SK-N-MC (cell line): ENCODE measurements around the gene PILRA.

ENCODE experiments used
- DNase-seq: peaks from one replicate; pipeline ENCODE4 v3.0.0-alpha.2; 2011; ENCODE audit warnings: low read depth, low spot score
- H3K27ac ChIP-seq: fragments of 200-600 bp; sonication (generic); 2 replicates; pipeline ENCODE4 v1.5.1; 2016; ENCODE audit warnings: mixed run types
- H3K36me3 ChIP-seq: fragments of 200-600 bp; sonication (generic); 2 replicates; pipeline ENCODE4 v1.6.1; 2017; ENCODE audit warnings: antibody characterized with exemption, low read length, mixed read lengths; ENCODE audit not compliant: insufficient read depth
- H3K4me3 ChIP-seq: fragments of 200-600 bp; sonication (generic); 2 replicates; pipeline ENCODE4 v1.5.1; 2016
- H3K9ac ChIP-seq: fragments of 200-600 bp; sonication (generic); 2 replicates; pipeline ENCODE4 v1.8.0; 2017; ENCODE audit warnings: mixed run types, mixed read lengths; ENCODE audit not compliant: insufficient read length
- H3K9me3 ChIP-seq: fragments of 200-600 bp; sonication (generic); 2 replicates; pipeline ENCODE4 v1.6.1; 2017; ENCODE audit warnings: low read depth, mild to moderate bottlenecking, antibody characterized with exemption, low read length, moderate library complexity, mixed read lengths
- EZH2 ChIP-seq: fragments of 200-600 bp; sonication (generic); IDR thresholded peaks from one replicate; pipeline ENCODE4 v1.6.1; 2017; ENCODE audit warnings: antibody characterized with exemption
- FOXP2 ChIP-seq: optimal IDR thresholded peaks from 2 replicates; pipeline ENCODE3; 2011; ENCODE audit warnings: mild to moderate bottlenecking, moderate library complexity; ENCODE audit not compliant: insufficient read depth; ENCODE audit errors: extremely low read length, control extremely low read depth
- POLR2AphosphoS5 ChIP-seq: IDR thresholded peaks from 2 replicates; pipeline ENCODE4 v1.6.1; 2012; ENCODE audit warnings: mild to moderate bottlenecking, low read depth, low read length, borderline replicate concordance

PILRA gene

DNA sequence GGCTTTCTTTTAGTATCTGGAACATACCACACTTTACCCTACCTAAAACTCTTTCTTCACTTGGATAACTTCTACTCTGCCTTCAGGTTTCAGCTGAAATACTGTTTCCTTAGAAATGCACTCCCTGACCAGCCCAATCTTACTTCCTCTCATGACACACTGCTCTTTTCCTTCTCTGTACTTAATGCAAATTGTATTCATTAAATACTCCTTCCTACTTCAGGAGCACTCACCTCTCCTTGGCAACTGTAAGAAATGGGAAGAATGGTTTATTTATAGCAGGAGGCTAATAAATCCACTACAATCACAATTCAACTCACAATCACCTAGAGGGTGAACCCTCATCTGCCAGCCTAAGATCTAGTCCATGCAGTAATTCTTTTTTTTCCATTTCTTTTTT, 40.1 kb downstream of the PILRA start:
- Histone ChIP-seq H3K9me3 (no peaks in the 10 kb centered on the region), H3K36me3 (no peaks in the 10 kb centered on the region), H3K27ac (no peak overlapping the region), H3K9ac (no peak overlapping the region), H3K4me3 (no peak overlapping the region)
- TF ChIP-seq FOXP2 (no peak), EZH2 (no peak), POLR2AphosphoS5 (no peak)
- no peak for DNase-seq

DNA sequence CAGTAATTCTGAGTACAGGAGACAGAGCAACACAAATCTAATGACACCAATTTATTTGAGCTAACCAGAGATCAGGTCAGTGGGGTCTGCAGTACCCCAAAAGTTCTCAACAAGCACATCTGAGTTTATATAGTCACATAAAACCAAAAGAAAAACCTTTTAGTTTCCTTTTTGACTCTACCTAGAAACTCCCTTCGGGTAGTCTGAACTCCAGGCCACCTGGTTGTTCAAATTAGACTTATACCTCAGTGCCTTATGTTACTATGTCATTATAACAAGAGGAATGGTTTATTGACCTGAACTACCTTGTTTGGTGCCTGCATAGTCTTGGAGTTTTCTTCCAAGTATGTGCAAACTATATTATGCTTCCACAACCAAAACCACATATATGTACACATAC, 40.6 kb downstream of the PILRA start:
- Histone ChIP-seq H3K27ac (no peak overlapping the region), H3K9me3 (no peaks in the 10 kb centered on the region), H3K9ac (no peak overlapping the region), H3K36me3 (no peaks in the 10 kb centered on the region), H3K4me3 (no peak overlapping the region)
- TF ChIP-seq POLR2AphosphoS5 (no peak), EZH2 (no peak), FOXP2 (no peak)
- no peak for DNase-seq

DNA sequence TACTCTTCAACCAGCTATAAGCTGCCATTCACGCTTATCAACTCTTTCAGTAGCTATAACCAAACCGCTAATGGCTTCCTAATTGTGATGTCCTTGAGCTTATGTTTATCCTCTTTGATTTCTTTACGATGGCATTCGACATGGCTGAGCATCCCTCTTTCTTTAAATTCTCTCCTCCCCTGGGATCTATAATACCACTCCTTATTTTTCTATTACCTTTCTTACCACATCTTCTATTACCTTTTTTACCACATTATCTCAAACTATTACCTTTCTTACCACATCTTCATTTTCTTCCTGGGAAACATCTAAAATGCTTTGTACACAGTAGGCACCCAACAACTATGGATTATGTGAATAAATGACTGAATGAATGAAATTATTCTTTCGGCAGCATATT, 42.2 kb downstream of the PILRA start:
- H3K9ac ChIP-seq: no peak overlapping the region
- no peak for DNase-seq
- no peak overlapping the region for H3K4me3 ChIP-seq
- no peaks in the 10 kb centered on the region for H3K9me3 ChIP-seq
- no peak for TF ChIP-seq FOXP2
- TF ChIP-seq EZH2: no peak
- TF ChIP-seq POLR2AphosphoS5: no peak
- no peaks in the 10 kb centered on the region for H3K36me3 ChIP-seq
- no peak overlapping the region for H3K27ac ChIP-seq

DNA sequence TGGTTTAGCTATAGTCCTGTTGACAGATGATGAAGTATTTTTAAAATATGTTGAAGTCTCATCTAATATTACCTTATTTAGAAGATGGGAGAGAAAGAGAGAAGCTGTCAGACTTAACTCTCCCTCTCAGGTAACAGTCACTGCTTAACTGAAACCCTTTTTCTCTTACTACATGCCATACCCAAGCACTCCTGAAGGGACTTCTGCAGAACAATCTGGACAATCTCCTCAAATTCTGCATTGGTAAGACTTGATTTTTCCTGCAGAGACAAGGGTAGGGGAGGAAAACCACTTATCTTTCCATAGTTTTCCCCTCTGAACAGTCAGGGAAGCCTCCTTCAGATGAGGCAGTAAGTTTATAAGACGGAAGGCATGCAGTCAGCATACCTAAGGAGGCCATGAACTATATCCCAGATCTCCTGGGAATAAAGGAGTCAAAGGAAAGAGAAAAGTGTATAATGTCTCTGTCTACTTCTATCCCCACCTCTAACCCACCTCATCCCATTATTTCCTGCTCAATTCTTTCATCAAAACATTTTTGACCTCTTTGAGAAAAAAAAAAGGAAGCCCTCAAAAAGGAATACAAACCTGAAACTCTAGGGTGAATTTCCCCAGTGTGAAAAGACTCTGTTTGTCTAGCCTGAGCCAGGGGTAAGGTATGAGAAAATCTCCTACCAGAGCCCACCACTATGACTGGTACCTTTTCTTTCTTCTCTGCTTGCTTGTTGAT, 45.8 kb downstream of the PILRA start:
- no peak for TF ChIP-seq EZH2
- TF ChIP-seq FOXP2: no peak
- no peak for TF ChIP-seq POLR2AphosphoS5
- Histone ChIP-seq H3K4me3 (no peak overlapping the region), H3K27ac (no peak overlapping the region), H3K9me3 (no peaks in the 10 kb centered on the region), H3K9ac (no peak overlapping the region), H3K36me3 (no peaks in the 10 kb centered on the region)
- no peak for DNase-seq

DNA sequence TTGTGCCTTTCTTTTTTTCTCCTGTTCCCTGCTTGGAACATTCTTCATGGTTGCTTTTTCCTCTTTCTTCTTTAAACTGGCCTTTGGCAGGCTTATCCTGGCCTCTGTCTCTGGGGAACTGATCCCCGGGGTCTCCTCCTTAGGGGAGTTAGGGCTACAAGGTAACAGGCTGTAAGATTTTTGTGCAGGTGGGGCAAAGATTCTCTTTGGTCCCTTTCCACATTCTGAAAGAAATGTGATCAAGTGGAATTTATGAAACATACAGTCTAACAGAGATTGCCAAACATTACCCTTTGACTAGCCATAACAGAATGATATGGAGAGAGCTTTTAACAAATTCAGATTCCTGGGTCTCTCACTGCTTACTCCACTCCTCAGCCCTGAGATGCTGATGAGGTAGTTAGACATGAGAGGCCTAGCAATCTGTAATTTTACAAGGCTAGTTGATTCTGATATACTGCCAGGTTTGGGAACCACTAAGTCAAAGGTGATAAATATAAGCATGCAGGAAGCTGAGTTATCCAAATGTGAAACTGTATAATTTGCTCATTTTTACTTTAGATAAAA, 46.5 kb downstream of the PILRA start:
- no peak overlapping the region for H3K27ac ChIP-seq
- no peaks in the 10 kb centered on the region for H3K36me3 ChIP-seq
- H3K9ac ChIP-seq: no peak overlapping the region
- no peak for DNase-seq
- H3K4me3 ChIP-seq: no peak overlapping the region
- no peak for TF ChIP-seq EZH2
- TF ChIP-seq POLR2AphosphoS5: no peak
- no peak for TF ChIP-seq FOXP2
- H3K9me3 ChIP-seq: no peaks in the 10 kb centered on the region

DNA sequence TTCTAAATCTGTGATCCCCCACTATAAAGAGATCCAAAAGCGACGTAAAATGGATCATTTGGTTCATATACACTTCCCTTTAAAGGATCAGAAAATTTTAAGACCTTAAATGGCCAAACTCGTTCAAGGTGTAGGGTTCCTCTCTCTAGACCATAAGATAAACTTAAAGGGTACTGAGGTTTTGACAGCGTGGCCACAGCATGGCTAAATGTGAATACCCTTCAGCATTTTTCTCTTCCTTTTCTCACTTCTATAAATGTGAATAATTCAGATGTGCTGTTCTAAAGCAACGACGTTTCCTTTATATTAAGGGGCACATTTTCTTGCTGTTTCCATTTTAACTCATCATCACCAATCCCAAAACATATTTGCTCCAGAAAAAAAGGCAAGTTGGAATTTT, 50.0 kb downstream of the PILRA start:
- Histone ChIP-seq H3K4me3 (no peak overlapping the region), H3K9ac (no peak overlapping the region), H3K27ac (no peak overlapping the region), H3K36me3 (no peaks in the 10 kb centered on the region), H3K9me3 (peaks cover 2% of the 10 kb centered on the region; the same call in 1 of the 2 replicates)
- no peak for DNase-seq
- no peak for TF ChIP-seq FOXP2
- no peak for TF ChIP-seq POLR2AphosphoS5

DNA sequence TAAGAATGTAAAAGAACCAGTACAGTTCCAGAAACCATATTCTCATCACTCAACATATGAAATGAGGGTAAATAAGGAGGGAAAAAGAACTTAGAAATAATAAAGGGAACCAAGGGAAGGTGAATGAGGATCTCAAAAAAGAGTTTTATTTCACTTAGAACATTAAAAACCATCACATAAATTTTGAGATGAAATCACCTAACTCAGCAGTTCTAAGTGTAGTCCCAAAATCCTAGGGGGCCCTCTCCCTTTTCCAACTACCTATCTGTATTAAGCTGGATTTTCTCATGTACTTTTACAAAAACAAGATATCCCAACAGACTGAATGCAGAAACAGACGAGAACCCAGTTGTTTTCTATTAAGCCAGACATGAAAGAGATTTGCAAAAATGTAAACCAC, 52.1 kb downstream of the PILRA start:
- TF ChIP-seq EZH2: no peak
- no peak for TF ChIP-seq FOXP2
- no peak for TF ChIP-seq POLR2AphosphoS5
- no peak overlapping the region for H3K4me3 ChIP-seq
- peak overlapping the region; percentile 82 for H3K27ac ChIP-seq
- H3K9me3 ChIP-seq: peaks cover 2% of the 10 kb centered on the region; the same call in 1 of the 2 replicates
- no peaks in the 10 kb centered on the region for H3K36me3 ChIP-seq
- no peak for DNase-seq
- no peak overlapping the region for H3K9ac ChIP-seq

DNA sequence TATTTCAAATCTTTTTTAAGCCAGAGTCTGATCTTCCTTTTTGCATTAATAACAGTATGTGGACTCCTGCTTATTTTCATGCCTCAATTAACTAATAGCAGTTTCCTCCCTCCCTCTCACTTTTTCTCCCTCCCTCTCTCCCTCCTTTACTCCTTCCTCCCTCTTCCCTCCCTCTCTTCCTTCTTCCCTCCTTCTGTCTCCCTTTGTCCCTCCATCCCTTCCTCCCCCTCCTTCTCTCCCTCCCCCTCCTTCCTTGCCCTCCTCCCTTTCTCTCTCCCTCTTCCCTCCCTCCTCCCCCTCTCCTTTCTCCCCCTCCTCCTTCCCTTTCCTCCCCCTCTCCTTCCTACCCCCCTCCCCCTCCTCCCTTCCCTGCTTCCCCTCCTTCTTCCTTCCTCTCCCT, 53.2 kb downstream of the PILRA start:
- TF ChIP-seq EZH2 (no peak), FOXP2 (no peak), POLR2AphosphoS5 (no peak)
- Histone ChIP-seq H3K9me3 (peaks cover 2% of the 10 kb centered on the region; the same call in 1 of the 2 replicates), H3K27ac (no peak overlapping the region), H3K36me3 (peaks cover 10% of the 10 kb centered on the region; the same call in 1 of the 2 replicates), H3K4me3 (no peak overlapping the region), H3K9ac (no peak overlapping the region)
- DNase-seq: no peak

DNA sequence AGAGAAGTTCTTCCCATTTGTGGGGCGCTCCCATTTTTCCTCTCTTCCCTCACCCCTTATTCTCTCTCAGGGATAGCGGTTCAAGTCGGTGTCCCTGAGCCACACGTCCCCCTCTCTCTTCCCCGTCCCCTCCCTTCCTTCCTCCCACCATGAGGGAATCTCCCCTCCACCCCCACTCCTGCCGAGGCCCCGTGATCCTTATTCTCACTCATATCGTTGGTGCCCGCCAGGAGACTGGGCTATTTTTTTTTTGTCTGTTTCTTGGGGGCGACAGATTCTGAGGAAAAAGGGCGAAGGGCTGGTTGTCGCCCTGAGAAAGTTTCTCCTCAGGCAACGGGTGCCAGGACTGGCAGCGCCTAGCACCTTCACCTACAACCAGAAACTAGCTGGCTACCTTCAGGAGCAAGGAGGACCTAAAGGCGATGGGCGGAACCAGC, 54.5 kb downstream of the PILRA start:
- Histone ChIP-seq H3K27ac (peak overlapping the region; percentile 100), H3K36me3 (peaks cover 19% of the 10 kb centered on the region; the same call in 1 of the 2 replicates), H3K9ac (no peak overlapping the region), H3K4me3 (peak overlapping the region; percentile 97), H3K9me3 (peaks cover 2% of the 10 kb centered on the region; the same call in 1 of the 2 replicates)
- TF ChIP-seq FOXP2: no peak
- TF ChIP-seq POLR2AphosphoS5: no peak
- no peak for TF ChIP-seq EZH2
- DNase-seq: no peak
